ENCODE measurements around the gene CCL11. TPM values are rescaled to one million over a fixed set of nuclear protein-coding genes. Genes with fewer than 3 reads are reported as not detected.

CCL11 gene
- total and polyA plus RNA-seq, 2 of the 13 experiments (the other 11 are each of a cell fraction or from before 2014, with no cell fraction given), result not detected

DNA sequence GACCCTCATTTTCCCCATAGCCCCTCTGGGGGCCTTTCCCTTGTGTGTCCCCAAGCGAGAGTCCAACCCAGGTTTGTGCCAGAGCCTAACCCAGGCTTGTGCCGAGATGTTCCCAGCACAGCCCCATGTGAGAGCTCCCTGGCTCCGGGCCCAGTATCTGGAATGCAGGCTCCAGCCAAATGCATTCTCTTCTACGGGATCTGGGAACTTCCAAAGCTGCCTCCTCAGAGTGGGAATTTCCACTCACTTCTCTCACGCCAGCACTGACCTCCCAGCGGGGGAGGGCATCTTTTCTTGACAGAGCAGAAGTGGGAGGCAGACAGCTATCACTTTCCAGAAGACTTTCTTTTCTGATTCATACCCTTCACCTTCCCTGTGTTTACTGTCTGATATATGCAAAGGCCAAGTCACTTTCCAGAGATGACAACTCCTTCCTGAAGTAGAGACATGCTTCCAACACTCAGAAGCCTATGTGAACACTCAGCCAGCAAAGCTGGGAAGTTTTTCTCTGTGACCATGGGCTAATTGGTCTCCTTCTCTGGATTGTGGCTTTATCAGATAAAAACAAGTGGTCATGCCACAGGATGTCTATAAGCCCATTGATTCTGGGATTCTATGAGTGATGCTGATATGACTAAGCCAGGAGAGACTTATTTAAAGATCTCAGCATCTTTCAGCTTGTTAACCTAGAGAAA is 33.0 kb upstream of the CCL11 start:
- H3K79me2 ChIP-seq (ENCODE audit: insufficient read depth, low read length), result no peaks in the 10 kb centered on the region
- TF ChIP-seq PHF21A (CRISPR knock-in tag; IDR thresholded peaks at IDR 0.05), result no peak
- TF ChIP-seq ZNF567 (CRISPR knock-in tag; IDR thresholded peaks at IDR 0.05; ENCODE audit: borderline replicate concordance), result no peak
- TF ChIP-seq MAFK (conservative IDR thresholded peaks at IDR 0.05 in 1 of 2, IDR thresholded peaks at IDR 0.05 in 1 of 2; ENCODE audit: low read length in 2 of 2), result no peak
- TF ChIP-seq FOSL1 (CRISPR knock-in tag; IDR thresholded peaks at IDR 0.05; ENCODE audit: borderline replicate concordance), result no peak
- TF ChIP-seq ZNF652 (CRISPR knock-in tag; IDR thresholded peaks at IDR 0.05; ENCODE audit: borderline replicate concordance, low read depth), result no peak
- TF ChIP-seq, protein P1, sequence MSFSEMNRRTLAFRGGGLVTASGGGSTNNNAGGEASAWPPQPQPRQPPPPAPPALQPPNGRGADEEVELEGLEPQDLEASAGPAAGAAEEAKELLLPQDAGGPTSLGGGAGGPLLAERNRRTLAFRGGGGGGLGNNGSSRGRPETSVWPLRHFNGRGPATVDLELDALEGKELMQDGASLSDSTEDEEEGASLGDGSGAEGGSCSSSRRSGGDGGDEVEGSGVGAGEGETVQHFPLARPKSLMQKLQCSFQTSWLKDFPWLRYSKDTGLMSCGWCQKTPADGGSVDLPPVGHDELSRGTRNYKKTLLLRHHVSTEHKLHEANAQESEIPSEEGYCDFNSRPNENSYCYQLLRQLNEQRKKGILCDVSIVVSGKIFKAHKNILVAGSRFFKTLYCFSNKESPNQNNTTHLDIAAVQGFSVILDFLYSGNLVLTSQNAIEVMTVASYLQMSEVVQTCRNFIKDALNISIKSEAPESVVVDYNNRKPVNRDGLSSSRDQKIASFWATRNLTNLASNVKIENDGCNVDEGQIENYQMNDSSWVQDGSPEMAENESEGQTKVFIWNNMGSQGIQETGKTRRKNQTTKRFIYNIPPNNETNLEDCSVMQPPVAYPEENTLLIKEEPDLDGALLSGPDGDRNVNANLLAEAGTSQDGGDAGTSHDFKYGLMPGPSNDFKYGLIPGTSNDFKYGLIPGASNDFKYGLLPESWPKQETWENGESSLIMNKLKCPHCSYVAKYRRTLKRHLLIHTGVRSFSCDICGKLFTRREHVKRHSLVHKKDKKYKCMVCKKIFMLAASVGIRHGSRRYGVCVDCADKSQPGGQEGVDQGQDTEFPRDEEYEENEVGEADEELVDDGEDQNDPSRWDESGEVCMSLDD (CRISPR knock-in tag; IDR thresholded peaks at IDR 0.05; ENCODE audit: borderline replicate concordance), result no peak
- TF ChIP-seq ZKSCAN1 (IDR thresholded peaks at IDR 0.05; ENCODE audit: low read length), result no peak
- TF ChIP-seq ZNF441 (CRISPR knock-in tag; IDR thresholded peaks at IDR 0.05; ENCODE audit: borderline replicate concordance), result no peak
- no peak for TF ChIP-seq JUN (CRISPR knock-in tag; IDR thresholded peaks at IDR 0.05)
- TF ChIP-seq, protein P2, sequence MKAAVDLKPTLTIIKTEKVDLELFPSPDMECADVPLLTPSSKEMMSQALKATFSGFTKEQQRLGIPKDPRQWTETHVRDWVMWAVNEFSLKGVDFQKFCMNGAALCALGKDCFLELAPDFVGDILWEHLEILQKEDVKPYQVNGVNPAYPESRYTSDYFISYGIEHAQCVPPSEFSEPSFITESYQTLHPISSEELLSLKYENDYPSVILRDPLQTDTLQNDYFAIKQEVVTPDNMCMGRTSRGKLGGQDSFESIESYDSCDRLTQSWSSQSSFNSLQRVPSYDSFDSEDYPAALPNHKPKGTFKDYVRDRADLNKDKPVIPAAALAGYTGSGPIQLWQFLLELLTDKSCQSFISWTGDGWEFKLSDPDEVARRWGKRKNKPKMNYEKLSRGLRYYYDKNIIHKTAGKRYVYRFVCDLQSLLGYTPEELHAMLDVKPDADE (CRISPR knock-in tag; IDR thresholded peaks at IDR 0.05), result no peak
- no peak for TF ChIP-seq PAF1 (CRISPR knock-in tag; IDR thresholded peaks at IDR 0.05)
- no peak for TF ChIP-seq ZBTB3 (CRISPR knock-in tag; IDR thresholded peaks at IDR 0.05; ENCODE audit: borderline replicate concordance, low read depth)
- no peak for TF ChIP-seq PHF8 (CRISPR knock-in tag; IDR thresholded peaks at IDR 0.05)
- no peak for TF ChIP-seq ZNF280D (CRISPR knock-in tag; IDR thresholded peaks at IDR 0.05)
- no peak for TF ChIP-seq ZNF256 (CRISPR knock-in tag; conservative IDR thresholded peaks at IDR 0.05)
- no peak for TF ChIP-seq KAT2B (IDR thresholded peaks at IDR 0.05; ENCODE audit: borderline replicate concordance, low read depth, low read length)
- H4K20me1 ChIP-seq (ENCODE audit: insufficient read depth, low read length), result no peaks in the 10 kb centered on the region
- no peaks in the 10 kb centered on the region for H3K36me3 ChIP-seq (replicated peaks in 1 of 2; ENCODE audit: control insufficient read depth in 1 of 2, insufficient read depth in 2 of 2, low read length in 2 of 2)
- no peak overlapping the region for H3K9ac ChIP-seq (ENCODE audit: insufficient read depth, low read depth, low read length)
- no peak overlapping the region for H3K4me3 ChIP-seq (replicated peaks in 1 of 3; ENCODE audit: insufficient read depth in 1 of 3, low read depth in 2 of 3, low read length in 3 of 3)
- intact Hi-C loops (cut with micrococcal nuclease; ENCODE audit: unreplicated experiment), result no loop called here
- ChIA-PET POLR2A (no interaction called here), CTCF (ENCODE audit: low intra/inter-chr PET ratio, low total read pairs) (no interaction called here)
- no peaks in the 10 kb centered on the region for H3K4me1 ChIP-seq (ENCODE audit: insufficient read depth, low read length)
- ATAC-seq (no peak), FAIRE-seq (no peak), DNase-seq (ENCODE audit: low spot score) (no peak)
- no peak overlapping the region for H3K4me2 ChIP-seq (ENCODE audit: low read depth, low read length)
- BruUV-seq (replicated peaks), result no TSS peak
- H3K27ac ChIP-seq (ENCODE audit: extremely low read length, insufficient read depth, low read length), result no peak overlapping the region
- no peaks in the 10 kb centered on the region for H3K27me3 ChIP-seq (ENCODE audit: control insufficient read depth in 1 of 2, insufficient read depth in 2 of 2, low read length in 2 of 2)
- in situ Hi-C loops (cut with HindIII; ENCODE audit: extremely low pct_ligation_motif_present, low pct_unique_long_range_greater_than_20kb), result no loop called here
- H3K9me3 ChIP-seq (ENCODE audit: low read length), result no peaks in the 10 kb centered on the region
- 0% methylated on average over 3 of the region's 6 CpGs for WGBS (ENCODE audit: low lambda C conversion rate)
- H2AFZ ChIP-seq (ENCODE audit: low read length), result no peak overlapping the region
